Medulla oblongata (tissue), 1 donor: ENCODE measurements around the gene OPCML.

Experiments used
- DNase-seq: peaks from one replicate; pipeline ENCODE4 v3.0.0-alpha.2; 2015; ENCODE audit errors: extremely low spot score

OPCML gene

DNA sequence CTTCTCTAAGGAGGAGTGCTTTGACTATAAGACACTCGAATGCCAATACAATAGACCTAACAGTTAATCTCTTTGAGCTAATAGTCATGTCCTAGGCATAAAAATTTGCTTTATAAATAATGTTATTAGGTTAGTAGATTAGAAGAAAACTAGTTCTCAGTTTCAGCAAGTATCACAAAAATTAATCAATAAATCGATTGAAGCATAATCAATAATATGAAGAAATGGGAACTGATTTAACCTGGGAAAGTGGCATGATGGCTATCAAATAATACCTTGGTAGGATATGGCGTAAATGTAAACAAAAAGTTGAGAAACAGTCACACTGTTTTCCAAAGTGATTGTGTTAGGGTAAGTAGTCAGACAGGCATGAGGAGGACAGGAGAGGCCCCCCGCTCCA lies 676.3 kb downstream of the OPCML start:
- no peak for DNase-seq

DNA sequence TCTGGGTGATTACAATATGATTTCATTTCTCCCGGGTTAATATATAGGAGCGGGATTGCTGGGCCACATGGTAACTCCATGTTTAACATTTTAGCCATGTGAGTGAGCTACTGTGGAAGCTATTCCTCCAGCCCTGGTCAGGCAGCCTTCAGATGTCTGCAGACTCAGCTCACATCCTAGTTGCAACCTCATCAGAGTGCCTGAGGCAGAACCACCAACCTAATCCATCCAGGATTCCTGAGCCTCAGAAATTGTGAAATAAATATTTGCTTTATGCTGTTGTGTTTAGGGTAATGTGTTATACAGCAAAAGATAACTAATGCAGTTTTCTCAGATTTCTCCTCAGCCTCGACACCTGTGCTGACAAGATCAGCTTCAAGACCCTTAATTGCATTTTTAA lies 676.8 kb downstream of the OPCML start:
- DNase-seq: no peak

DNA sequence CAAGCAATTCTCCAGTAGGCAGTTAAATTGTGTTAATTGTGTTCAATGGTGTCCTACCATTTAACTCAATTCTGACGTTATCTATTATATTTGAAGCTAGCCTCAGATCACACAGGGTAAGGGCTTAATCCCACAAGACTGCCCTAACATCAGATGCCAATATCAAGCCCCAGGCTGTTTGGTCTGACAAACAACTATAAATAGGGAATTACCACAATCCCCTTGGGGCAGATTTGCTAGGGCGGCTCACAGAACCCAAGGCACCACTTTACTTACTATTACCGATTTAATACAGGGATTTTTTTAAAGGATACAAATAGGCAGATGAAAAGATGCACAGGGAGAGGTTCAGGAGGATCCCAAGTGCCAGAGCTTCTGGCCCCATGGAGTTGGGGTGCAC lies 678.4 kb downstream of the OPCML start:
- DNase-seq: no peak

DNA sequence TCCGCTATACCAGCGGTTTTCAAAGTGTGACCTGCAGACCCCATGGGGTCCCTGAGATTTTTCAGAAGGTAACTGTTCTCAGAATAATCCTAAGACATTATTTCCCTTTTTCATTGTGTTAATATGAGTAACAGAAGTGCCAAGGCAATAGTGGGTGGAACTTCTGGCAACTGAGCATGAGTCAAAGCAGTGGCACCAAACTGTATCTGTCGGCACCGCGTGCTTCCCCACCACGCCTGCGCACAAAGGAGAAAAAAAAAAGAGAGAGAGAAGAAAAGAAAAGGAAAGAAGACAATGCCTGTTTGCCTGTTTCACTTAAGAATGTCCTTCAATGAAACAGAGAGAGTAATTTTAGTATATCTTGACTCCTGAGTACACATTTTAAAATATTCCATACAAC lies 679.9 kb downstream of the OPCML start:
- no peak for DNase-seq

DNA sequence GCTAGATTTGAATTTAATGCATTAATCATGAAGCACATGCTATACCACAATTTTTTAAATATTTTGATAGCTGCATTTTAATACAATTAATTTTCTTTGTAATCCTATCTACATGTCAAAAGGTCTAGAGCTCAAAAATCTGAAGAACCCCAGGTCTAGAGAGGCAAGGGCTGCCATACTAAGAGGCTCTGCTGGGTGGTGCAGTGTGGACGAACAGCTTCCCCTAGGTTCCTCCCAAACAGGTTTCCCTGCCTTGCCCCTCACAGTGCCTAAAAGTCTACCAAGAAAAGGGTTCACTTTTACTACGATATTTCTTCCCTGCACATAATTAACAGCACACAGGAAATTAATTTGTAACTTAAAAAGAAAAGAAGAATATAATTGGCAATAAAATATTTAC lies 681.1 kb downstream of the OPCML start:
- no peak for DNase-seq

DNA sequence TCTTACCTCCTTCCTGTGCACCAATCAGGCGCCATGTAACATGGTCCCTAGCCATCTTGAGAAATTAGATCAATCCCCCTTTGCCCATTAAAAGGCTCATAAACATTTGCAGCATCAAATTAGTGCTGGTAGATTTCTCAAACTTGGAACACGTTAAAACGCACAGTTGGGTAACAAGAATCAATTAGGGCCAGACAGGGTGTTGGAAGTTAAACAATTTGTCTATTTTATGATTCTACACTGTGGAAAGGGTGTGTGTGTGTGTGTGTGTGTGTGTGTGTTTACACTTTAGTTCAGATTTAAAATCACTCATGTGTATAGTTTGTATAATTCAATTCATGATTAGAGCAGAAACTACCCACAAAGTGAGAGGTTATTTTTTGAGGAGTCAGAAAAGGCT lies 682.0 kb downstream of the OPCML start:
- DNase-seq: no peak

DNA sequence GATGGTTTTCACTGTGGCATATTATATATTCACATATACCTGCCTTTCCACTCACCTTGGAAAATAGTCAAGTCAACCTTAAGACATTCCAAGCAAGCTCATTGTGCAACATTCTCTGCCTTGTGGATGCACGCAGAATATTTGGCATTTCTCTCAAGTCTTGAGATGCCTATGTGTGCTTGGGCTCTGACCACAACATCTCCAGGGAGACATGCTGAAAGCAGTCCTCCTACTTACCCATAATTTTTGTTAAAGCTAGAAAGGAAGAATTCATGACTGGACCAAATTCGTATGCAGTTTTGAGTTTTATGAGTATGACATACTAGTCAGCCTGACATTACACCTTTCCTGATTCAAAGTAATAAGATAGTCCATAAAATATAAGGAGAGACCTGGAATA lies 684.0 kb downstream of the OPCML start:
- DNase-seq: no peak

DNA sequence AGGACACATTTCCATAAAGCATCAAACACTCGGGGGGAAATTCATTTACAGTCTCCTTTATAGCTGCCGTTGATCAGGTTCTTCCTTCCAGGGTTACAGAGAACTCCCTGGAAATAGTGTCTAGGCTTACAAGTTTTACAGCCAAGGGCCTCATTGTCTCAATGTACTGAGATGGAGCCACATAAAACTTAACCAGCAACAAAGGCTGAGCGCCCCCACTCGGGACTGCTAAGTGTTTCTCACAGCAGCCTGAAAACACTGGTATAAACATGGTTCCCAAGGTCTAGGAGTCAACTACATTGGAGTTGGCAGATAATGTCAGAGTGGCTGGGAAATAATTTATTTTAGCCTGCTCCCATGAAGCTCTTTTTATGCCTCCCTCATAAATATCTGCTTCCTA lies 686.2 kb downstream of the OPCML start:
- DNase-seq: no peak

DNA sequence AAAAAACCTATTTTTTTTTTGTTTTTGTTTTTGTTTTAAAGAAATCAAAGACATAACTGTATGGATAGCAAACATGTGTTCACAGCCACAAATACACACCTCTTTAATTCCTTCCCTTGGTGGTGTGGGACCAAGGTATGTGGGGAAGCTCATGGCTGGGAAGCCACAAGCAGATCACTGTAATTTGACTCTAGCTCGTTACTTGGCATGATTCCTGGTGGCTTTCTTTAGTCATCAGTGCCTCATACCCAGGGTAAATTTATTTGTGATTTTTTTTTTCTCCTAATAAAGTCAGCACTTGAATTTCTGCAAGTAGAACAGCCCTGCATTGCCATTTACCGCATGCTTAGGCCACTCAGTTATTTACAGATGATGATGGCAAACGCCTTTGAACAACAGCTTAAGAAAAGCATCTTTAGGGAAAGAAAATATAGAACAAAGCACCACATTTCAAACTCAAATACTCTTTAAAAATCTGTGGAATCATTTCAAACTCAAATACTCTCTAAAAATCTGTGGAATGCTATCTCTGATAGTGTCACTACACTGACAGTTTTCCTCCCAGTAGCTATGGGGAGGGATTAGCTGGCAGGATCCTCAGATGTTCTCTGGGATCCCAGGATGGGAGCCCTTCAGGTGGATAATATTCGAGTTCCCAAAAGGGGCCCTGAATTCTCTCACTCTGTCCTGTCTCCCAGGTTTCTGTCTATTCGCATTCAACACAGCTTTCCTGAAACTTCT lies 687.2 kb downstream of the OPCML start:
- DNase-seq: no peak

DNA sequence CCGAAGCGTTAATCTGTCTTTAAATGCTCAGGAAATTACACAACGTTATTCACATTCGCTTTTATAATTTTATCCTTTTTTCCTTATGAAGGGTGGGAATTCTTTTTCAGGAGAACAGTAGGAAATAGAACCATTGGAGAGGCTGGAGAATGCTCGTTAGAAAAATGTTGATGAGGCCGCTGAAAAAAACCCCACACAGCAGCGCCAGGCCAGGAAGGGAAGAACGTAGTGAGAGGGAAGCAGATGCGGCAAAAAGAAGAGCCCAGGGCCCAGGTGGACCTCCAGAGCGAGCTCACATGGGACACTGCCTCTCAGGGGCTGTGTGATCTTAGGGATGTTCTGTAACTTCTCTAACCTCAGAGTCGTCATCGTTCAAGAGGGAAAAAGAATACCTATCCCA lies 691.6 kb downstream of the OPCML start:
- no peak for DNase-seq

DNA sequence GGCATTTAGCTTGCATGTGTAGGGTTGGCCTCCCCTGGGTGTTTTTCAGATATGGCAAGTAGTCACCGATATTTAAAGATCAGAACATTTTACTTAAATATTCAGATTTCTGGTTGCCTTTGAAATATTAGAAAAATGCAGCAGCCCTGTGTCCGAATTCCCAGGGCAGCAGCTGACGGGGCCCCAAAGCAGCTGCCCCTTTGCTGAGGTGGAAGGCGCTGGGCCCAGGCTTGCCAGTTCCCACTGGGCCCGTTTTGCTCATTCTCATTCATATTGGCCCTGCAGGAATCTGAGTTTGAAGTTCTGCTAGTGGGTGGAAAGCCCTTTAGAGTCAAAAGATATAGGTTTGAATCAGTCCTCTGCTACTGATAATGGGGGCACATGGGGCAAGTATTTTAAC lies 692.1 kb downstream of the OPCML start:
- no peak for DNase-seq

DNA sequence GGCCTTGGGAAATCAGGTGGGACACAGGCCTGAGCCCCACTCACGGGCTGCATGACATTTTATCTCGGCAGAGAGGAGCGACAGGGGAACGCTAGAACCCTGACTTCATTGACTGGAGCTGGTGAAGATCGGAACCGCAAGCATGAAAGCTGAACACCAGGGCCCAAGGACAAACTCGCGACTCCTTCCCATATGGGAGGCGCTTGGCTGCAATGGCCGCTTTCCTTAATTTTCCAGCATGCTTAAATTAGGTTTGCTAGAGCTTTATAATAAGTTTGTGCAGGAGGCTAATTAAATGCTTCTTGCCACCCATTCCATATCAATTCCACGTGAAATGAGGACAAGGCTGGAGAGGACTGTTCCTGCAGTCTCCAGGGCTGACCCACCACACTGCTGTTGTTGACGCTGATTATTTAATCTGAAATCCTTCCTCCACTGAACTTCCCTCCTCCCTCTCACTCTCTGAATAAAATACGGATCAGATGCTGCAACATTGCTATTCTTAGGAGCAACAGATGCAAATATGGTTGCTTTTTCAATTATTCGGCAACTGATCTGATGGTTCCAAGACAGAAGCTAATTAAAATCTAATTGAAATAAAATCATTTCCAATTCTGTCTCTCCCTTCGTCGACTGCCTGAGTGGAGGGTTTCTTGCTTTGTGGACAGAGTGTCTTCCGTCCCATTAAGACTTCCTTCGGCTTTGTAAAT lies 692.9 kb downstream of the OPCML start:
- no peak for DNase-seq

DNA sequence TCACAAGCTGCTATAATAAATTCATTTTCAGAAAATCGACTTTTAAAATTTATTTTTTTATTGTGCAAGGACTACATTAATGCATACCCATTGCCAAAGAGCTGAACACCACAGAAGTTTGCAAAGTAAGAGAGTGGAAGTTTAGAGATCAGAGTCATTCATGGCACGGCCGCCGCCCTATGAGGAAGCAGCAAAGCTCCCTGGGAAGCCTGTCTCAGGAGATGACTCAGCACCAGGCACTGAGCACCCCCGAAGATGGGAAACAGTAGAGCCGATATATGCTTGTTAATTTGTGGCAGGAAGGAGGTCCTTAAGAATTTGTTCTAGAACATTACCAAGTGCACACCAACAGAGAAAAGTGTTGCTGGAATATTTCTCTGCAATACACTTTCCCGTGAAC lies 693.7 kb downstream of the OPCML start:
- no peak for DNase-seq

DNA sequence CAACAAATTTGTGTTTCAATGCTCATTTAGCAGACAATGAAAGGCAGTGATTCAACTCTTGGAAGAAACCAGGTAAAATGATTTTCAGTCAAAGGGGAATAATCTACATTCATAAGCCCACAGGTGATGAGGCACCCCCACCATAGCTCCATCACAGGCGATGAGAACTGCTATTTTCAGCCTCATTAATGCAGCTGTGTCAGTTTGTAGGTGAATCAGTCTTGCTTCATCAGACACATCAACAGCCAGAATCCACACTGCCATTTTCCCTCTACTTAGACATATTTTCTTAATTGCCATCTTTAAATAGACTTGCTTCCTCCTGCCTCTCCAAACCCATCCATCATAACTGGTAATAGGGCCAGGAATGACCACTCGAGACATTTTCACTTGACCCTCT lies 701.0 kb downstream of the OPCML start:
- DNase-seq: no peak

DNA sequence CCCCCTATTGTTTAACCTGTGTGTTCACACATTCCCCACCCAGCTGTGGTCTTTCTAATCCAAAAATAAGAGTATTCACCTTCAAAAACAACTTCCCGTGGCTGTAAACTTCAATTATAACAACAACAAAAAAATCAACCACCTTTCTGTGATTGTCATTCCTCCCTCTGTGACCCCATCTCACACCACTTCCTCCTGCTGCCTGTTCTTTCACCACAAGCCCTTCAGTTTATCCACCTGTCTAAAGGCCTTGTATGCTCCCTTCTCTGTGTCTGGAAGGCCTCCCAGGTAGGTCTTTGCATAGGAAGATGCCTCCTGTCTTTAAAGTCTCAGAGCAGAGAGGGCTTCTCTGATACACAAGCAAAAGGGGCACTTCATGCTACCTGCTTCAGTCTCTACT lies 707.7 kb downstream of the OPCML start:
- DNase-seq: no peak

DNA sequence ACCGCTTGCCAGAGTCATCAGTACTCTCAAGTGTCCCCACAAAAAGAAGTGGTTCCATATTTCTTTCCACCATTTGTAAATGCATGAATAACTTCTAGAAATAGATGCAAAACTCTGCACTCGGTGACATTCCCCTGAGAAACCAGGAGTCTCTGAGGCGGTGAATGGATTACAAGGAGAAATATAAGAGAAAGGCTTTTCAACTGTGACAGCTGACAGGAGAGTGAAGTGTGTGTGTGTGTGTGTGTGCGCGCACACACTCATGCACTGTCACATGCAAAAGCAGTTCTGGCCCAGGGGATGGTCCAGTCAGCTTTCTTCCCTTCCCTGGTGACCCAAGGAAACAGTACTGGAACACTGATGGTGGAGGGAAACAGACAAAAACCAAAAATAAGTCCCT lies 710.0 kb downstream of the OPCML start:
- DNase-seq: no peak

DNA sequence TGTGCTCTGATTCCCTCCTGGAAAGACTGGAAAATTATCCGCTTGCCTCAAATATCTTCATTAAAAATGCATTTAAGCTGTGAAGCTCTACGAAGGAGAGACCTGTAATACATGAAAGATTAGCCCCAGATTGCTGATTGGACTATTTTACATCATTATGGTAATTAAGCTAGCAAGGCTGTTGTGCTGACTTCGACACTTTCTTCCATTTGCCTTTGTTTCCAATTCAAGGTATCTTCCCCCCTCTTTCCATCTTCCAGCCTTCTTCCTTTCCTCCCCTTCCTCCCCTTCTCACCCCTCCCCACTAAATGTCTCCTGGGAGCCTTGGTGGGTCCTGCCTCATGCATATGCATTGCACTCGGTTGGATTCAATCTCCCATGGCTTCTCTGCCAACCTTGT lies 710.8 kb downstream of the OPCML start:
- DNase-seq: no peak

DNA sequence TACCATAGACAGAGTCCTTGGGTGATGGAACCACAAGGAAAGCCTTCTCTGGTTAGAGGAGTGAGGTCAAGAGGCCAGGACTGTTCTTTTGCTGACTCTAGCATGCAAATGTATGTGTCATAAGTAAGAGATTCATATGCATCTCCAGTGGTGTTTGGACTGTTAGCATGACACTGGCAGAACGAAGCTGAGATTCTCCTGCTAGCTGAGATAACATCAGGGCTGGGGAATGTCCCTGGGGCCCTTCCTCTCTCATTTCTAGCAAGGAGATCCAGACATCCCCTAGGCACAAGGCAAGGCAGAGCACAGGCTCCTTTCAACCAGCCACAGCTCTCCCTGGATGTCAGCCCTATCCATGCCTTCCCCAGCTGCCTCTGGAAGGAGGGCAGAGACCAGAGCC lies 711.3 kb downstream of the OPCML start:
- DNase-seq: no peak

DNA sequence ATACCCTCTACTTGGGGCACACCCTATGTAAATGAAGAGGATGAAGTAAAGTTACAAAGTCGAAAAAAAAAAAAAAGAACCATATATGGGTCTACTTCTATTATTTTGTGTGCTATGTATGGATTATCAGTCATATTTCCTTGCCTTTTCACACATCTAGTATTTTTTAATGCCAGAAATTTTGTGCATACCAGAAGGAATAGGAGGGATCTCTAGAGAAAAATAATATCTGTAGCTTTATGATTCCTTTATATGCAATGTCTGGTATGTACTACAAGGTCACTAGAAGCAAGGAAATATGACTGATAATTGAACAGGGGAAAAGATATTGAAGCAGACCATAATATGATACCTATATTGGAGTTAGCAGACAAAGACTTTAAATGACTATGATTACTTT lies 713.4 kb downstream of the OPCML start:
- no peak for DNase-seq

DNA sequence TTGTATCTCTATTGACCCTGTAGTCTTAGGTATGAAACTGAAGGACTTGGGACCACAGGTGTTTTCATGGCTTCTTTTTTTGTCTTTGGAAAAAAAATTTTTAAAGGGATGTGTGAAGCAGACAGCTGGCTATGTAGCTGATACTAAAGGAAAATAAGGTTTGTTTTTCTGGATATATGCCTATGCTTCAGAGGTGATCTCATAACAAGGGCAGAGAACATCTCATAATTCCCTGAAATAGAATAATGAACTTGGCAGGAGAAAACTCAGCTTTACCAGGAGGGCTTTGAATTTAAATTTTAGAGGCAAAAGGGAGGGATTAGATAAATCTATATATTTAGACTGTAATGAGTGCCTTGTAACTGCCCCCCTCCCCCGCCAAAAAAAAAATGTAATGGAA lies 714.9 kb downstream of the OPCML start:
- DNase-seq: no peak

DNA sequence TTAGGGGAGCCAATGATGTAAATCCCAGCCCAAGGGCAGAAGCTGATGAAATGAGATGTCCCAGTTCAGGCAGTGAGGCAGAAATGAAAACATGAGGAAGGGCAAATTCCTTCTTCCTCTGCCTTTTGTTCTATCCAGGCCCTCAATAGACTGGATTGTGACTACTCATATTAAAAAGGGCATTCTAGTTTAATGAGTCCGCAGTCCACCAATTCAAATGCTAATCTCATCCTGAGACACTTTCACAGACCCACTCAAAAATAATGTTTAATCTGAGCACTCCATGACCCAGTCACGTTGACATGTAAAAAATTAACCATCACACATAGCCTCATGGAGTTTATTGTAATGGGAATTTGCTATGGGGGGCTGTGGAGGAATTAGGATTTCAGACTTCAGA lies 717.9 kb downstream of the OPCML start:
- DNase-seq: no peak

DNA sequence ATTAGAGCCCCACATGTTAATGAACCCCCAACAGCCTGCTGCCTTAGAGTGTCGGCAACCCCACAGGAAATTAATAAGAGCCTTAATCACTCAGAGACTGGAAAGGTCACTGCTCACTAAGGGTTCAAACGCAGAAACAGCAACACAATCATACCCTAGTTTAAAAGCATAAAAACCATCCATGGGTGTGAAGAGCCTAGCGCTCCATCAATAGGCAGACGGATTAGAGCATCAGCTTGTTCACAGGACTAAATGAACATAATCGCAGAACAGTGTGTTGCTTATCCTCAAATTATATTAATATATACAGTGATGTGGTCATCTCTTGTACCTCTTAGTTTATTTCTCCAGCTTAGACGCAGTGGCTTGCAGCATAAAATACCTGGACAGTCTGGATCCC lies 720.7 kb downstream of the OPCML start:
- no peak for DNase-seq

DNA sequence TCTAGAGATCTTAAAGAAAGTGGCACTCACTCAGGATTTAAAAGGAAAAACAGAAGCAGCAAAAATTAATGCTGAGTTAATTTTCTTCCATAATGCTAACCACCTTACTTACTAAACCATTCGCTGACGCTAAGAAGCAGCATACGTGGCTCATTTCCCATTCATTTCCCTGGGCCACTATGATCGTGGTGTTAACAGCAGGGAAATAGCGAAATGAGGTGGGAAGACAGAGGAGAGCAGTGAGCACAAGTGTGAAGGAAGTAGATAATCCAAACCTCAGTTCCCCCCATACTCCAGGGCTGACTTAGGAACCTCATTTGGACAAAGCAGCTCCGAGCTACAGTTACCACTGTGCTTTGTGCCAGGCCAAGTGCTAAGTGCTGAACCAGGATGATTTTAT lies 723.2 kb downstream of the OPCML start:
- DNase-seq: no peak

DNA sequence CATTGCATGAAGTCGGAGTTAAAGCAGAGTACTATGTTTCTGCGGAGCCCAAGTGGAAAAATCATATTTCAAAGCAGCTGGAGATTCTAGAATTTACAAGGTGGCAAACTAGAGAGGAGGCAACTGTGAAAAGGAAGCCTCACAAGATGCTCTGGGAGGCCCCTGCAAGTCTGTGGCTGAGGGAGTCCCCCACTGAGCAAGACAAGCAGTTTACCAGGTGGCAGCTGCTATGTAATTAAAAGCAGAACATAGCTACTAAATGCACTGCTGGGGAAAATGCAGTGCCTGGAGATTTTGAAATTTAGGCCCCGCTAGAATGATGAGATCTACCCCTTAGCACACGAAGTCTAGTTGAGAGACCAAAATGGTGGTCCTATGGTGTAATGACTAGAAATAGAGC lies 728.0 kb downstream of the OPCML start:
- no peak for DNase-seq
